Measurements from ENCODE around the gene PRMT9.

GRCh38 chr4:147709999-147710398, 26.0 kb upstream of the PRMT9 start:
- TF ChIP-seq CTCF (IDR thresholded peaks at IDR 0.05) (no peak), POLR2A (IDR thresholded peaks at IDR 0.05) (no peak)
